Astrocyte (in vitro differentiated cells and primary cell): Measurements from ENCODE around the gene PHF12. TPM values are rescaled to one million over a fixed set of nuclear protein-coding genes. Genes with fewer than 3 reads are reported as not detected.

Experiments used
- DNase-seq: peaks from one replicate; pipeline ENCODE4 v3.0.0-alpha.2; 2010; ENCODE audit warnings: low read depth
- FAIRE-seq: peaks from 2 replicates; lab custom pipeline; 2011; peaks lifted over from hg19 to GRCh38; lab: Jason Lieb, UNC
- H2AFZ ChIP-seq: 2 replicates; pipeline ENCODE4 v1.6.0; 2012; ENCODE audit warnings: low read depth, low read length, inconsistent platforms
- H3K27ac ChIP-seq: 2 replicates; pipeline ENCODE4 v1.5.1; 2011; ENCODE audit warnings: low read depth, low read length, inconsistent platforms
- H3K27me3 ChIP-seq: 2 replicates; pipeline ENCODE4 v1.6.0; 2011; ENCODE audit warnings: low read length, inconsistent platforms; ENCODE audit not compliant: insufficient read depth
- H3K36me3 ChIP-seq: 2 replicates; pipeline ENCODE4 v1.5.1; 2011; ENCODE audit warnings: low read length, inconsistent platforms; ENCODE audit not compliant: insufficient read depth
- H3K4me1 ChIP-seq: 2 replicates; pipeline ENCODE4 v1.5.1; 2011; ENCODE audit warnings: low read length, inconsistent platforms; ENCODE audit not compliant: insufficient read depth
- H3K4me2 ChIP-seq: 2 replicates; pipeline ENCODE4 v1.6.0; 2012; ENCODE audit warnings: low read length, inconsistent platforms
- H3K4me3 ChIP-seq: 2 replicates; pipeline ENCODE4 v1.5.1; 2011; ENCODE audit warnings: low read depth, mild to moderate bottlenecking, low read length, inconsistent platforms; ENCODE audit not compliant: insufficient read depth
- H3K79me2 ChIP-seq: 2 replicates; pipeline ENCODE4 v1.6.0; 2012; ENCODE audit warnings: mild to moderate bottlenecking, low read length, inconsistent platforms; ENCODE audit not compliant: insufficient read depth
- H3K9ac ChIP-seq: 2 replicates; pipeline ENCODE4 v1.6.0; 2012; ENCODE audit warnings: mild to moderate bottlenecking, low read length, inconsistent platforms
- H3K9me3 ChIP-seq: 2 replicates; pipeline ENCODE4 v1.5.1; 2012; ENCODE audit warnings: low read depth, mild to moderate bottlenecking, low read length, inconsistent platforms; ENCODE audit not compliant: insufficient read depth
- H4K20me1 ChIP-seq: 2 replicates; pipeline ENCODE4 v1.6.0; 2012; ENCODE audit warnings: low read length, inconsistent platforms; ENCODE audit not compliant: insufficient read depth
- H3K27ac Mint-ChIP-seq: one replicate; pipeline ENCODE4 v1.8.0; 2021; ENCODE audit warnings: mild to moderate bottlenecking, mixed read lengths; ENCODE audit not compliant: unreplicated experiment
- H3K27me3 Mint-ChIP-seq: one replicate; pipeline ENCODE4 v1.8.0; 2021; ENCODE audit warnings: low read depth, mixed read lengths; ENCODE audit not compliant: unreplicated experiment
- H3K36me3 Mint-ChIP-seq: one replicate; pipeline ENCODE4 v1.8.0; 2021; ENCODE audit warnings: low read depth, mixed read lengths; ENCODE audit not compliant: unreplicated experiment
- H3K4me1 Mint-ChIP-seq: one replicate; pipeline ENCODE4 v1.8.0; 2021; ENCODE audit warnings: low read depth, mixed read lengths; ENCODE audit not compliant: unreplicated experiment
- H3K4me3 Mint-ChIP-seq: one replicate; pipeline ENCODE4 v1.8.0; 2021; ENCODE audit warnings: mild to moderate bottlenecking, moderate library complexity, mixed read lengths; ENCODE audit not compliant: unreplicated experiment
- H3K9me3 Mint-ChIP-seq: one replicate; pipeline ENCODE4 v1.8.0; 2021; ENCODE audit warnings: mild to moderate bottlenecking, mixed read lengths; ENCODE audit not compliant: unreplicated experiment
- EZH2 ChIP-seq: IDR thresholded peaks from 2 replicates; pipeline ENCODE4 v1.6.1; 2012; ENCODE audit warnings: mild to moderate bottlenecking, low read length, inconsistent platforms; ENCODE audit not compliant: insufficient read depth
- total RNA-seq: library from RNA; stranded (reverse); gene quantifications from 2 replicates; pipeline ENCODE4 v1.2.1, GENCODE V29; 2021
- TF ChIP-seq, protein P1 (sequence below): IDR thresholded peaks from 2 replicates; pipeline ENCODE4 v1.5.1; 2011; ENCODE audit warnings: low read depth, mild to moderate bottlenecking, inconsistent platforms, low read length, moderate library complexity; ENCODE audit not compliant: insufficient read depth

Gene PHF12
- total RNA-seq, 1 donor from 2014 or later: 41.6 TPM

DNA sequence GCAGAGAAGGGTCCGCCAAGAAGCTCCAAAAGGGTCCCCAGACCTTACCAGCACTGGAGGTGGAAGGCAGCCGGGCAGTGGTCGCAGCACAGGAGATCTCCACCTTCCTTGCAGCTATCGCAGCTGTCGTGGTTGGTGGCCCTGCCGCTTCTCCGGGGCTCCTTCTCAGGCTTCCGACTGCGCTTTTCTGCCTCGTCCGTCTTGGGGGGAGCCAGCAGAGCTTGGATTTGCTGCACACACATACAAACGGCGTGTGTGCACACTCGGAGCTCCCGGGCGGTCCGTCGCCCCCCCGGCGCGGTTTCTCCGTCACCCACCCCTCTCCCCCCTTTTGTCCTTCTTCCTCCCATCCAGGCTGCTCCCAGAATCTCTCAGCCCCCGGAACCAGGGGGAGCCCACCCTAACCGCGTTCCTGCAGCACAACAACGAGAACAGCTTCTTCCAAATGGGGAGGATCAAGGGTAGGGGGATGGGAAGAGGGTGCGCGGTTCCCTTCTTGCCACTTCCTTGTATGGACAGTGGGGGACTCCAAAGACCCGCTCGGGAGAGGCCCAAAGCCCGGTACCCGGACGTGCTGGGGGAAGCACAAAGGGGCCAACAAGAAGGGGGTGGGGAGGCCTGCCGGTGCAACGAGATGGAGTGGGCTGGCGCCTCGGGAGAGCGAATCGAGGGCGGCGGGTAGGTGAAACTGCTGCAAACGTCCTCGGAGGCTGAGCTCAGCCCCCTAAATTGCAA is 1.1 kb downstream of the PHF12 start:
- Mint-ChIP-seq H3K4me1 (peaks cover 19% of the 10 kb centered on the region), H3K4me3 (peak overlapping the region; percentile 95), H3K36me3 (peaks cover 6% of the 10 kb centered on the region), H3K27me3 (no peaks in the 10 kb centered on the region), H3K27ac (peak overlapping the region; percentile 77), H3K9me3 (no peaks in the 10 kb centered on the region)
- peaks cover 44% of the 10 kb centered on the region for H3K4me1 ChIP-seq
- DNase-seq: peak; percentile 37
- H3K4me3 ChIP-seq: peak overlapping the region; percentile 86
- H2AFZ ChIP-seq: peak overlapping the region; percentile 49
- no peaks in the 10 kb centered on the region for H3K27me3 ChIP-seq
- peak overlapping the region; percentile 96 for H3K4me2 ChIP-seq
- H3K79me2 ChIP-seq: peaks cover 56% of the 10 kb centered on the region
- TF ChIP-seq EZH2: no peak
- TF ChIP-seq, protein P1, sequence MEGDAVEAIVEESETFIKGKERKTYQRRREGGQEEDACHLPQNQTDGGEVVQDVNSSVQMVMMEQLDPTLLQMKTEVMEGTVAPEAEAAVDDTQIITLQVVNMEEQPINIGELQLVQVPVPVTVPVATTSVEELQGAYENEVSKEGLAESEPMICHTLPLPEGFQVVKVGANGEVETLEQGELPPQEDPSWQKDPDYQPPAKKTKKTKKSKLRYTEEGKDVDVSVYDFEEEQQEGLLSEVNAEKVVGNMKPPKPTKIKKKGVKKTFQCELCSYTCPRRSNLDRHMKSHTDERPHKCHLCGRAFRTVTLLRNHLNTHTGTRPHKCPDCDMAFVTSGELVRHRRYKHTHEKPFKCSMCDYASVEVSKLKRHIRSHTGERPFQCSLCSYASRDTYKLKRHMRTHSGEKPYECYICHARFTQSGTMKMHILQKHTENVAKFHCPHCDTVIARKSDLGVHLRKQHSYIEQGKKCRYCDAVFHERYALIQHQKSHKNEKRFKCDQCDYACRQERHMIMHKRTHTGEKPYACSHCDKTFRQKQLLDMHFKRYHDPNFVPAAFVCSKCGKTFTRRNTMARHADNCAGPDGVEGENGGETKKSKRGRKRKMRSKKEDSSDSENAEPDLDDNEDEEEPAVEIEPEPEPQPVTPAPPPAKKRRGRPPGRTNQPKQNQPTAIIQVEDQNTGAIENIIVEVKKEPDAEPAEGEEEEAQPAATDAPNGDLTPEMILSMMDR: no peak
- H3K36me3 ChIP-seq: peaks cover 3% of the 10 kb centered on the region
- no peaks in the 10 kb centered on the region for H3K9me3 ChIP-seq
- peak overlapping the region; percentile 89 for H3K9ac ChIP-seq
- H3K27ac ChIP-seq: peak overlapping the region; percentile 87
- H4K20me1 ChIP-seq: peaks cover 44% of the 10 kb centered on the region
- FAIRE-seq: no peak

DNA sequence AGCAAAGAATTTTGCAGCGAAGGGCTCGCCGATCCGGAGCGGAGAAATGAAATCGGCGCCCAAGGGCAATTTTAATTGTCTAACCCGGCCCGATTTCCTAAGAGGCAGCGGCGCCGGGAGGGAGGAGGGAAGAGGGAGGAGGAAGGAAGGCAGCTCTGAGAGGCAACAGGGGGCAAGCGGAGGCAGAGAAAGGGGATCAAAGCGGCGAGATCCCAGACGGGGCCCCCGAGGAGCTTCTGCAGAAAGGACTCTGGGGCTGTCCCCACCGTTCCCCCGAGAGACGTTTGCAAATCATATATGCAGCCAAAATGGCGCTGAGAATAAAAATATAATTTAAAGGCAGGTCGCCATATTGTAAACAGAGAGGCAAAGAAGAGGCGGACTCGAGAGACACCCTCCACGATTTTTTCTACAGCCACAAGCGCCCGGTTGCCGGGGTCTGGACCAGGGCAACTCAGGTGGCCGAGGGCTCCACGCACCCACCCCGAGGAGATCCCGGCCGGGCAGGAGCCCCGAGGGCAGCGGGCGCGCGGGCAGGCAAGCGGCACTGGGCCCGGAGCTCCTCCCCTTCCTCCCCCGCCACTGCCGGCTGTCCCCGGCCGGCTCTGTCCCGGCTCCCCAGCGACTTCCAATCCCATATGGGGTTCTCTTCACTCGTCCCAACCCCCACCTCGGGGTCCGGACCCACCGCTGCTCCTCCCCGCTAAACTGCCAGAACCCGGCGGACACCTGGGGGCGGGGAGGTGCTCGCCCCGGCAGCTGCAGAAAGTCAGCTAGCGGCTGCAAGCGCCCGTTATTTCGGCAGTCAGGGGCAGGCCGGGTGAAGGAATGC is 1.9 kb downstream of the PHF12 start:
- Mint-ChIP-seq H3K27ac (peak overlapping the region; percentile 92), H3K36me3 (peaks cover 6% of the 10 kb centered on the region), H3K27me3 (no peaks in the 10 kb centered on the region), H3K9me3 (no peaks in the 10 kb centered on the region), H3K4me1 (peaks cover 24% of the 10 kb centered on the region), H3K4me3 (peak overlapping the region; percentile 95)
- no peak for DNase-seq
- H3K27me3 ChIP-seq: no peaks in the 10 kb centered on the region
- peaks cover 64% of the 10 kb centered on the region for H3K79me2 ChIP-seq
- peak overlapping the region; percentile 49 for H2AFZ ChIP-seq
- H3K36me3 ChIP-seq: peaks cover 3% of the 10 kb centered on the region
- H3K4me3 ChIP-seq: peak overlapping the region; percentile 86
- peak overlapping the region; percentile 89 for H3K9ac ChIP-seq
- peak overlapping the region; percentile 87 for H3K27ac ChIP-seq
- H3K4me2 ChIP-seq: peak overlapping the region; percentile 96
- TF ChIP-seq, protein P1: no peak
- TF ChIP-seq EZH2: no peak
- no peaks in the 10 kb centered on the region for H3K9me3 ChIP-seq
- FAIRE-seq: no peak
- peaks cover 52% of the 10 kb centered on the region for H4K20me1 ChIP-seq
- peaks cover 50% of the 10 kb centered on the region for H3K4me1 ChIP-seq
